Activated naive CD4-positive, alpha-beta T cell treated with anti-CD3 and anti-CD28 coated beads, Interleukin-2, amount 50 U/mL, for 16 hours (primary cell): Measurements from ENCODE around the gene TNIK.
"Not testable (repeated sequence)": the region's sequence is repeated elsewhere in the genome, so short reads cannot be mapped to it uniquely, and the experiment has no call there.

Experiments used
- DNase-seq: peaks from one replicate; pipeline ENCODE4 v3.0.0-alpha.2; 2020

TNIK gene

DNA sequence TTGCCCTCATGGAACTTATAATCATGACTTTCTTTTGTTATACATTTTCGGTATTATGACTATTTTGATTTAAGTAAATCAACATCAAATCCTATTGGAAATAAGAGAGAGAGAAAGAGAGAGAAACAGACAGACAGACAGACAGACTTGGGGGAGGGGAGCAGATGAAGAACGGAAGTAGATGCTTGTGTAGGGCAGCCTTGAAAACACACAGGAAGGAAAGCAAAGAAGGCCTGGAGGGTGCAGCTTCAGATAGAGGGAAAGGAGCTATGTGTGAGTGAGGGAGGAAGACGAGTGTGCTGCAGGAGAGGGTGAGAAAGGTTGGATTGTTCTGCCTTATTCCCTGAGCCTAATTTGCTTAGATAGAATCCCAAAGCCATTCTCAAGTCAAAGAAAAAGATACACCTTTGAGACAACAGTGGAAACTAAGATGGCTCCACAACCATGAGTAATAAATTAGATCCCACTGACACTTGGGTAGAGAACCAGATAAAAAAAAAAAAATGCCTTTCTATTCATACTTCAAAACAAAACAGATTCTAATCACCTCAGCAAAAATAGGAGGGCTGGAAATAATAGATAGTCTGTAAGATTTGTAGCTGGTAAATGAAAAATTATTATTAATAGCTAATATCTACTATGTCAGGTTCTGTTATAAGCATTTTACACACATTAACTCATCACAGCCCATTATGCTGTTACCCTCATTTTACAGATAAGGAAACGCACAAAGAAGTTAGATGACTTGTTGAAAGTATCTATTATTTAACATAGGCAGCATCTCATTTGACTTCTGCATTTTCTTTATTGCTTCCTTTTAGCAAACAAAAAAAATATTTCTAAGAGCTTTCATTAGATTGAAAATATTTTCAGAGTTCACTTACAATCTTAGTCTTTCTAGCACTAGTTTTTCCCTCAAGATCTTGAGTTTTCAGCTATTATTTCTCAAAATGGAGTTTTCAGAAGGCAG is 214.1 kb downstream of the TNIK start:
- no peak for DNase-seq

GRCh38 chr3:171242951-171243350 is 217.3 kb downstream of the TNIK start:
- DNase-seq = no peak

DNA sequence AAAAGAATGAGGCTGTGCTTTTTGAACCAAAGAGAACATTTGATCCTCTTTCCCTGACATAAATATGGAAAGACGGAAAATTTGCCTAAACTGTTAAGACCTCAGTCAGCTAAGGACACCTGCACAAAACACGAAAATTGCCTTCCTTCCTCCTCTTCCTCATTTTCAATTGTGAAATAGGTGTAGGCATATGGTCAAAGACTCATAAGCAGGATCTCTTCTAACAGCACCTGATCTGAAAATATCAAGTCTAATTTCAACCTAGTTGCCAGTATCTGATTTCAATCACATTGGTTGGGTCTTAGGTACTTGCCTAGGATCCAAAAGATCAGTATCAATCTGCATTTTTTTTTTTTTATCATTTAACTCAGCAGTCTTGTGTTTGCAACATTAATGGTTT is 218.0 kb downstream of the TNIK start:
- DNase-seq = no peak

DNA sequence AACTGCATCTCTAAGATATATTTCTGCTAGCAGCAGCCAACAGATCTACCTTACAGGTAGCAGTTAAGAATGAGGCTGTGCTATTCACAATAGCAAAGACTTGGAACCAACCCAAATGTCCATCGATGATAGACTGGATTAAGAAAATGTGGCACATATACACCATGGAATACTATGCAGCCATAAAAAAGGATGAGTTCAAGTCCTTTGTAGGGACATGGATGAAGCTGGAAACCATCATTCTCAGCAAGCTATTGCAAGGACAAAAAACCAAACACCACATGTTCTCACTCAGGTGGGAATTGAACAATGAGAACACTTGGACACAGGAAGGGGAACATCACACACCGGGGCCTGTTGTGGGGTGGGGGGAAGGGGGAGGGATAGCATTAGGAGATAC is 218.6 kb downstream of the TNIK start:
- not testable (repeated sequence) for DNase-seq

GRCh38 chr3:171240504-171240835 is 219.7 kb downstream of the TNIK start:
- no peak for DNase-seq

DNA sequence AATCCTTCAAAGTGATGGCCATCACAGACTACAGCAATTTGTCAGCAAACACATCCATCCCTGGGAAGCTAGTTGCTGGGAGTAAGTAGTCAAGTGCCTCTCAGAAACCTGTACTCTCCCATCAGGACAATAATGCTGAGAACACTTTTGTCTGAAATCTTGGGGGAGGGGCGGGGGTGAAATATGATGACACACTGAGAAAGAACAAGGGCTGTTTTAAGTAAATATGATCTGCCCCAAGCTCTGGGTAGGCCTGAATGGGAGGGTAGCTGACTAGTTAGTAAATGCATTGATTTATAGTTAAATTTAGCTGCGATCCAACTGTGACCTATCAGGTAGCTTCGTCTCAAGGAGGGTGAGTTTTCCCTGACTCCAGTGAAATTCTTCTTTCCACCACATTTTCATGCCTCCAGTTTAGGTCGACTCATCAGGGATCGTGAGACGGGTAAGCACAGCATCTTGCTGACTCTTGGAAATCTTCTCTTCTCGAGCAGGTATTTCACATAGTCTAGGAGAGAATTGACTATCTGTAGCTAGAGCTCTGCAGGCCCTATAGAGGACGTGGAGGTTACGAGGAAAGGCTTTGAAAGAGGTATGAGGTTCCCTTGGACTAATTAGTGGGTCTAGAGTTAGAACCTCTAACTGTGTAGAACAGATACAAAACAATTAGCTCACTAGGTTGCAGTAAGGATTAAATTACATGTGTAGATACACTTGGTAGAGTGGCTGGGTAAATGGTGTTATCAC is 220.3 kb downstream of the TNIK start:
- DNase-seq = no peak

GRCh38 chr3:171237009-171237385 is 223.2 kb downstream of the TNIK start:
- DNase-seq = no peak

DNA sequence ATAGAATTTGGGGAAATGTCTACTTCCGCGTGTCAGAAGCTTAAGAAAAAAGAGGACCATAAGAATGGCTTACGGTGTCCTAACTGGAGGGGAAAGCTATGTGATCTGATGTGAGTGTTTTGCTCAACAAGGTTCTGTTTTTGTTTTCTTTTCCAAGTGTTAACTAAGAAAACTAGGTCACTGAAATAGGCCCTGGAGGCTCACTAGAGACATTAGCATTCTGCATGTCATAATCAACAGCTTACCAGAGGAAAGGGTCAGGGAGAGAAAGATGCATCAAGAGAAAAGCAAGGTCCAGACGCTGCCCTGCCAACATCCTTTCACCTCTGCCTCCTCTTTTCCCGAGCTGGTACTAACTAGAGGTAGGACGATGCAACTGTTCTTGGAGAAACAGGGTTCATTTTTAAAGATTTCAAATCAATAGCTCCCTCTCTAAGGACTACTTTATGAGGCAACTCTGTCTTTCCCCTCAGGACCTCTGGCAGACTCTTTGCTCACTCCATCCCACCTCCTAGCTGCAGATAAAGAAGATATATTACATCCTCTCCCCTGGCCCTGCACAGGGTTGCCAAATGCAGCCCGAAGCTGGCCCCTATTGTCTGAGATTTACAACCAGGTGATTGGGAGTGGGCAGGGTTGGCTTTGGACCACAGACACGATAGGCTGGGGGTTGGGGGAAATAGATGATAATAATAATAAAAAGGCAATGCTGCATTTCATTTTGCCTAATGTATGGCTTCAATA is 223.8 kb downstream of the TNIK start:
- no peak for DNase-seq

DNA sequence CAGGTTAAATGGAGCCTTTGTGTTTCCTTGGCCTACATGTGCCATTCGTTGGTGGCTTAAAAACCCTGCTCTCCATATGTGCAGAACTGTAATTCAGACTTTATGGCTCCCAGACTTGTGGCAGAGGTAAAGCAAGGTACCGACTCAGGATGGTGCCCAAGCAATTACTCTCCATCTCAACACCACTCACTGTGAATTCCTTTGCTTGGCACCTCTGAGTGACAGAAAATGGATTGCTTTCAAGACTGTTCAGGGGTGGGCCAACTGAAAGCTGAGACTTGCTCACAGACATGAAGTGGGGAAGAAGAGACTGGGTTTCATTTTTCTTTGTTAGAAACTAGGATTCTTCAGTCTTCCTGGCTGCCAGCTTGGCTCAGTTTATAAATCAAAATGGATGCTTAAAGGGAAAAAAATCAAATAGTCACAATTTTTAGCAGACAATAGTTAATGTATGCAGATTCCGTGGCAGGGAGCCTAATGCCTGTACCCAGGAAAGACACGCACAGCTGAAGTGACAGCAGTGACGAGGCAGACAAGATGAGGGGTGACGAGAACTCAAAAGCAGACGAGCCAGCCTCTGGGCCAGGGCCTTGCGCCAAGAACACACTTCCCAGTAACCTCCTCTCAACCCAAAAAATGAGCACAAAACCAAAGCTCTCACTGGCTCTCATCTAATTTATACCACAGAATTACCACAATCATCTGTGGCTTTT is 225.8 kb downstream of the TNIK start:
- DNase-seq = no peak

DNA sequence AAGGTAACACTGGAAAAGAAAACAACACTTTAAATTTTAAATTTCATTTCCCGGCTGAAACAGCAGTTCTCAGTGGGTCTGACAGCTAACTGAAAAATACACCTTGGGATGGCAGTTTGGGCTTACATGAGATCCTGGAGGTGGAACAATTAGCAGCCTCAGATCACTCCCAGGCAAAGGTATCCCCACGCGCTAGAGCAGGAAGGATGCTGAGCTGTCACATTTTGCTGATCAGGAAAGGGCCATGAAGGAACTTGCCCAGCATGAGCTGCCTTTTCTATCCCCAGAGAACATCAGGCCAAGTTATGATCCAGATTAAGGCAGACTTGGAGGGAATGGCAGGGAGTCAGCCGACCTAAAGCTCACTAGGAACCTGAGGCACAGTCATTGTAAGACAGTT is 228.8 kb downstream of the TNIK start:
- no peak for DNase-seq

DNA sequence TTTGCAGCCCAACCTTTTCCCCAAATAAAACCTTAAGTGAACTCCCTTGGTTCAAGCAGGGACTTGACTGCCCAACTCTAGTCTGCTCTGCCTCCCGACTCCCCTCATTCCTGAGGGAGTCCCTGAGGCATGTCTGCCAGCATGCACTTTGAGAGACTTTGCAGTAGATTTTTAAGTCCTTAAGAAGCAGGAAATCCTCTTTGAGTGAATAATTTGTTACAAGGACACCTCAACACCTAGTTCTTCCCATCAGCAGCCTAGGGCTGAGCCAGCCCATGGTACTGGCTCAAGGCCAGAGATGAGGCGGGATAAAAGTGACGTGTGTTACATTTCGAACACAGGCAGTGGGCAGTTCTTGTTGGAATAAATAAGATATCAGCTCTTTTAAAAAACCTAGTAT is 229.3 kb downstream of the TNIK start:
- no peak for DNase-seq

GRCh38 chr3:171229173-171229572 is 231.0 kb downstream of the TNIK start:
- DNase-seq = no peak

GRCh38 chr3:171228240-171228639 is 232.0 kb downstream of the TNIK start:
- DNase-seq = no peak

GRCh38 chr3:171227828-171228227 is 232.4 kb downstream of the TNIK start:
- DNase-seq = no peak

- DNase-seq = no peak
Measured at GRCh38 chr3:171227359-171227758, 232.8 kb downstream of the TNIK start.

DNA sequence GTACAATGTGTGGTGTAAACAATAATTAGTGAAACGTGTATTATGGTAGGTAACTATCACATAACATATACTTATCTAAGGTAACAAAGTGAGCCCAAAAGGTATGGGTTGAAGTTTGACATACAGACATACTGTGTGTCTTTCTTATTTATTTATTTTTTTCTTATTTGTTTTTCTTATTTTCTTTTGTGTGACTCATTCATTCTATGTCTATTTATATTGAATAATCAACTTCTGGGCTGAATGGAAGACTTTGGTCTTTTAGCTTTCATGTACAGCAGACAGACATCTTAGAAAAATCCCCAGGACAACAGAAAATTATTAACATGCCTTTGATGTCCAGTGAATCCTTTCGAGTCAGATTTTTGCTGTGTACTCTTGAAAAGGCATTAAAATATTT is 233.4 kb downstream of the TNIK start:
- no peak for DNase-seq

- no peak for DNase-seq
Measured at GRCh38 chr3:171225708-171226107, 234.5 kb downstream of the TNIK start.

DNA sequence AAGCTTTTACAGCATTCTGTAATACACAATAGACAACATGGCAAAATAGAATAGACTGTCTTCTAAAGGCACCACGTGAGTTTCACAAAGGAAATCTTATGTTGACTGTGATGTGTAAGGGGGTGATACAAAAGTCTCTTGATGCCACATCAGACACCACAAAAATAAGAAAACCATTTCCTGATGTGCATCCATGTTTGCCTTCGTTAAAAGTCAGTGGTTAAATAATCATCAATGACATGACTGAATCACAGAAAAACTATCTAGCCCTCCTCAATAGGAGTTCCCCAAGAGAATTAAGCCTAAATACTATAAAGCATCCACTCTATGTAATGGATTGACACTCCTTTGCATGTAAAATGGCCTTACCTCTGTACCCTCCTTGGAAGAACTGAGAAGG is 235.0 kb downstream of the TNIK start:
- DNase-seq = no peak

DNA sequence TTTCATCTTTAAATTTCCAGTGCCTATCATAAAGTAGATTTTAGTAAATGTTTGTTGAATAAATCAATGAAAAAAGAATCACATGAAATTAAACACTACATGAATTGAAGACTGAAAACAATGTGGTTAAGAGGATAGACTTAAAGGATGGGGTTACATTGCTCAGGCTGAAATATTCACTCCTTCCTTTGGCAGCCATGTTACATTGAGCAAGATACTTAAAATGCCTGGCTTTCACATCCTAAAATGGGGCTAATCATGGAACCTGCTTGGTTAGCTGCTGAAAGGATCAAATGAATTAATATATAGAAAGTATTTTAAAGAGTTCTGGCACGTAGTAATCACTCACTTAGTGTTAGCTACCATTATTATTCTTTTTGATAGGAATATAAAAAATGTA is 236.8 kb downstream of the TNIK start:
- DNase-seq = no peak

DNA sequence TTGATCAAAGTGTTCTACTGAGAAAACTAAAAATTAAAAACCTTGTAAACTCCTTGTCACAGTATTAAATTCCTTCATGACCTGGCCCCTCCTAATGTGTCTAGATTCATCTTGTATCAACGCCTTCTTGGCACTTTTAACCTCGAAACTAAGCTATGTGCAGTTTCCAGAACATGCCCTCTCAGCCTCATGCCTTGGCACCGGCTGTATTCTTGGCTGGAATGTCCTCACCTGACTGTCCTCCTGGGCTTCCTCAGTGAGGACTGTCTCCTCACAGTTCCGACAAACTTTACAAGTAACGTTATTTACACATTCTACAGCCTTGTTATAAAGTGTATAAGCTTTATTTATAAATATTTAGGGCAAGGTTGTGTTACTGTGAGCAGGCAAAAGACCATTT is 237.2 kb downstream of the TNIK start:
- no peak for DNase-seq

- DNase-seq = no peak
Measured at GRCh38 chr3:171221597-171221996, 238.6 kb downstream of the TNIK start.

- no peak for DNase-seq
Measured at GRCh38 chr3:171221104-171221503, 239.1 kb downstream of the TNIK start.

DNA sequence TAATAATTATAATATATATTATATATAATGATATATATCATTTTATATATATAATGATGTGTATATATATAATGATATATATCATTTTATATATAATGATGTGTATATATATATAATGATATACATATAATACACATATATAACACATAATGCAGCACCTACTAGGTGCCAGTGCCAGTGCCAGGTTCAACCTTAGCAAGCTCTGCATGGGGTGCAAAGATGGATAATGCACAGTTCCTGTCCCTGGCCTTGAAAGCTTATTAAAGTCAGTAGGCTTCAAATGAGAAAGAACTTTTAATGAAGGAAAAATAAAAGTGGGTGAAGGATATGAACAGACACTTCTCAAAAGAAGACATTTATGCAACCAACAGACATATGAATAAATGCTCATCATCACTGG is 240.9 kb downstream of the TNIK start:
- no peak for DNase-seq
